Left forelimb (tissue), 1 donor: ENCODE measurements around the gene IDI1.
"Not testable (repeated sequence)": the region's sequence is repeated elsewhere in the genome, so short reads cannot be mapped to it uniquely, and the experiment has no call there.

Experiments
- DNase-seq: peaks from one replicate; pipeline ENCODE4 v3.0.0-alpha.2; 2018; ENCODE audit warnings: low spot score

IDI1 gene

GRCh38 chr10:1048732-1049424 lies at the start of gene IDI1:
IDI1 (minus strand) TSS chr10:1049119; CDS start chr10:1049003, 116 bp downstream.
- peak; percentile 99 for DNase-seq

DNA sequence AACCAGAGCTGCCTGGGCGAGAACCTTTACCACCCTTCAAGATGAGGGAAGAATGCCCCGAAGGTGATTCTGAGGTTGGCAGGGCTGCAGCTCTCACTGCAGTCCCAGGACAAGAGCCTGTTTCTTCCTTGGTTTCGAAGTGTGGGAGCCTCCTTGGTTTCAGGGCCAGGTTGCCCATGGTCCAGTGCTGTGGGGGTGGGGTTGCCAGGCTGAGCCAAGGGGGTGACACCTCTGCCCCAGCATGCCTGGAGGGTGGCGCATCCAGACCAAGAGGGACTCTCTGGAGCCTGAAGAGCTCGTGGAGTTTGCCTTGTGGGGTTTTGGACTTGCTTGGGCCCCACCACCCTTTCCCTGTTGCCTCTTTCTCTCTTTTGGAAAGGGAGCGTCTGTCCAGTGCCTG lies 48.5 kb upstream of the IDI1 start:
- DNase-seq = no peak

DNA sequence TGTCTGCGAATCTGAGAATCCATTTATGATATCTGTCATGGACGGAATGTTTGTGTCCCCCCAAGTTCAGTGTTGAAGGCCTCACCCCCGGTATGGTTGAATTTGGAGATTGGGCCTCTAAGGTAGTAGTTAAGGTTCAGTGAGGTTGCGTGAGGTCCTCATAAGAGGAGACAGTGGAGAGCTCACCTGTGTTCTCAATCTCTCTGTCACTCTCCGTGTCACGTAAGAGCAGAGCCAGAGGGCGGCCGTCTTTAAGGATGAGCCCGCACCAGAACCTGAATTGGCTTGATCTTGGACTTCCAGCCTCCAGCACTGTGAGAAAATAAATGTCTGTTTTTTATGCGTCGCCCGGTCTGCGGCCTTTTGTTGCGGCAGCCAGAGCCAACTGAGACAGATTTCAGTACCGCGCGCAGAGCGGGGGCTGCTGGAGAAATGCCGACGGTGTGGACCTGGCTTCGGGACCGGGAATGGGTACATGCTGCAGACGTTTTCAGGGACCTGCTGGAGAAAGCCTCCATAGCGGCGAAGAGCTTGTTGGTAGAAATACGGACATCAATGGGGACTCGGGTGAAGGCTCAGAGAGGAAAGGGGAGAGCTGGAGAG lies 47.5 kb upstream of the IDI1 start:
- no peak for DNase-seq

DNA sequence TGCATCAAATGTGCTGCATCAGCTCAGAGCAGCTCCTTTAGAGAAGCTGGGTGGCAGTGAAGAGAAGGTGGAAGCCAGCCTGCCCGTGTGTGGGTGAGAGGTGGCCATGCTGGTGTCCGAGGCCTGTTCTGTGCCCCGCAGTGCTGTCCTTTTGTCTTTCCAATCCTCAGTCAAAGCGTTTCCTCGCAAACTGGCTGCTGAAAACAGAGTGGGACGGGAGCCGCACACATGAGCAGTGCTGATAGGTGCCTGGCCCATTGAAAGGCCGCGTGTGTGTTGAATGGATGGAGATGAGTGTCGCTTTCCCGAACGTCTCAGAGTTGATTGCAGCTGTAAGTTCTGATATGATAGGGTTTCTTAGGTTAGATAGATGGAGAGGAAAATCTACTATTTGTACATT lies 46.6 kb upstream of the IDI1 start:
- no peak for DNase-seq

GRCh38 chr10:1094112-1095057 lies 45.5 kb upstream of the IDI1 start:
- DNase-seq = peak; percentile 14

DNA sequence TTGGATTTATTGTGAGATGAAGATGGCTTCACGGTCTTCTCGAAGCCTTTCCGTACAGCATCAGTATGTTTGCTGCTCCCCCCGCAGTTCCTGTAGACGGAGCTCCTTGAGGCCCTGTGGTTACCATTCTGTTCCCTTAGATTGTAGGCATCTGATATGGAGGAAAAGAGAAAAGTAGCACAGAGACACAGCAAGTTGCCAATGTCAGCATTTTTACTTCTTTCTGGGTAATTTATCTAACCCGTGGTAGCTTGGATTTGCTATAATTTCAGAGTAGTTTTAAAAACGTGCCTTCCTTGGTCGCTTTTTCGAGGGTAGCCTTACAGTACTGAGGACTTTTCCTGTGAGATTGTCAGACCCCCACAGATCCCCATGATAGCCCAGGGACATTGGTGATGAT lies 44.8 kb upstream of the IDI1 start:
- DNase-seq = no peak

DNA sequence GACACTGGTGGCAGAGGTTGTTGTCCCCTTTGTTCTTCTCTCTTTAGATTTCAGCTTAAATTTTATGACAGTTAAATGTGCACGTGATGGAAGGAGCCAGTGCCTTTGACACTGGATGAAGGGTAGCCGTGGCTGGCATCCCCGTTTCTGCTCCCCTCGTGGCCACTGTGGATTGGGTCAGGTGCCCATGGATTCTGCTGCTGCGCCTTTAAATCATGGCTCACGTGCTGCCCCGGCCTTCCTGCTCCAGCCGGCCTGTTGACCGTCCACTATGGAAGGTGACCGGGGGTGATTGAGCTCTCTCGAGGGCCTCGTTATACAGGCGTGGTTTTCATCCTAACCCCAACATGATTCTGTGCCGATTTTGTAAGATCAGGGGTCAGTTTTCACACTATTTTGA lies 41.8 kb upstream of the IDI1 start:
- DNase-seq = no peak

- DNase-seq = no peak
These were observed 40.2 kb upstream of the IDI1 start for GRCh38 chr10:1089017-1089689.

- no peak for DNase-seq
These were observed 37.9 kb upstream of the IDI1 start for GRCh38 chr10:1086787-1087186.

DNA sequence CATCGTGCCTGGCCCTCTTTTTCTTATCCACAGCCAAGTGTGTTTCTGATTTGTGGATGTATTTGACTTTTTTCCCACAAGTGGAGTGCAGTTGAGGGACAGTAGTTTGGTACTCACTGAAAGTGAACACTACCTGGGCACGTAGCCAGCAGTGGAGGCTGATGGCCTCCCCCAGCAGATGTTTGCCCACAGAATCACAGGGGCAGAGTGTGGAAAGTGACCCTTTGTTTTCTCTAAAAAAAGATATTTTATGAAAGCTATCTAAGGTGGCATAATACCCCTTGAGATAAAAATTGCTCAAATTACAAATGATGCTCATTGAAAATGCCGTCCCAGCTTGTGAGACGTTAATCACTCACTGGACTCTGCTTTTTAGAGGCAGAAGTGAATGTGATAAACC lies 36.3 kb upstream of the IDI1 start:
- DNase-seq = no peak

GRCh38 chr10:1084011-1084950 lies 35.4 kb upstream of the IDI1 start:
- no peak for DNase-seq

- DNase-seq = no peak
These were observed 34.7 kb upstream of the IDI1 start for GRCh38 chr10:1083581-1083980.

GRCh38 chr10:1078668-1079067 lies 29.7 kb upstream of the IDI1 start:
- no peak for DNase-seq

GRCh38 chr10:1074748-1075308 lies 25.9 kb upstream of the IDI1 start:
- DNase-seq = no peak

DNA sequence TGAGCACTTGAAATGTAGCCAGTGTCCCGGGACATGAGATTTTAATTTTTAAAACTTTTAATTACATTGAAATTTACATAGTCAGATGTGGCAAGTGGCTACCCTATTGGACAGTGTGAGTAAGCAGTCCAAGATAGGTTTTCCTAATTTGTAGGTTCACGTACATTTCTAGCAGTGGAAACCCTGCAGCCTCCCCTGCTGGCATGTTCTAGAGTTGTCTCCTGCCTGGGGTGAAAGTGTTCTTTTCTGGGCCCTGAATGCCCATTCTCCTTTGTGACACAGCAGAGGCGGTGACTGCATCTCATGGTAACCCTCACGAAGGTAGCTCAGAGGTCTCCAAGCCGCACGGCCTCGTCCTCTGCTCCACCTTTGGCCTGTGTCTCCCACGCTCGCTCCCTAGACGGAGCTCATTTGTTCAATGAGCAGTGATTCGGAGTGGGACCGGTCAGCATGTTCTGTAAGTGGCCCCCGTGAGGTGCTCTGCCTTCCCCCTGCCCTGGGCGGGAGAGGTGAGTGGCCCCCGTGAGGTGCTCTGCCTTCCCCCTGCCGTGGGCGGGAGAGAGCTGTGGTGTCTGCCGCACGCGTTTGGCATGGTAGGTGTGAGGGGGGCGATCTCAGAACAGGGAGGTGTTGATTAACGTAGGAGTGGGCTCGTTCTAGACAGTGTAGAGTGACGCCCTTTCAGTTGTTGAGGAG lies 25.3 kb upstream of the IDI1 start:
- no peak for DNase-seq

- no peak for DNase-seq
These were observed 22.0 kb upstream of the IDI1 start for GRCh38 chr10:1070919-1071318.

DNA sequence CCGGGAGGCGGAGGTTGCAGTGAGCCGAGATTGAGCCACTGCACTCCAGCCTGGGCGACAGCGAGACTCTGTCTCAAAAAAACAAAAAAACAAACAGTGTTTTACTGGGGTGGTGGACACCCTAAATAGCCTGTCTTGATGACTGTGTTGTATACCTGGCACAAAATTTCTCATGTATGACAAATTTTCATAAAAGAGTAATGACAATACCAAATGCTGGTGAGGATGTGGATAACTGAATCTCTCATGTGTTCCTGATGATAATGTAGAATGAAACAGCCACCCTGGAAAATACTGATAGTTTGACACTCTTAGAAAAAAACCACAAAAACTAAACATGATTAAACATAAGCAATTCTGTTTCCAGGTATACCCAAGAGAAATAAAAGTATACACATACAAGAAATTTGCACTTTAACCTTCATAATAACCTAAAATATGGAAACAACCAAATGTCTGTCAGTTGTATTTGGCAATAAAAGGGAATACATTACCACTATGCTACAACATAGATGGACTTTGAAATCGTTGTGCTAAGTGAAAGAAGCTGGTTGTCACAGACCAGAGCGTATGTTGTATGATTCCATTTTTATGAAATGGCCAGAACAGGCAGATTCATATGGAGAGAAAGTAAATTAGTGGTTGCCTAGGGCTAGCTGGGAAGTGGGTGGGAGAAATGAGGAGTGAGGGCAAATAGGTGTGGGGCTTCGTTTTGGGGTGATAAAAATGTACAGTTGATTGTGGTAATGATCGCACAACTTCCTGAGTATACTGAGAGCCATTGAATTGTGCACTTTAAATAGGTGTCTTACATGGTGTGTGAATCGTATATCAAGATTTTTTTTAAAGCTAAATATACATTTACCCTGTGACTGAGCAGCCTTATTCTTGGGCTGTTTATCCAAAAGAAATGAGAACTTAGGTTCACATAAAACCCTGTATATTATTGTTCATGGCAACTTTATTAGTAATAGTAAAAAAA lies 19.8 kb upstream of the IDI1 start:
- no peak for DNase-seq

DNA sequence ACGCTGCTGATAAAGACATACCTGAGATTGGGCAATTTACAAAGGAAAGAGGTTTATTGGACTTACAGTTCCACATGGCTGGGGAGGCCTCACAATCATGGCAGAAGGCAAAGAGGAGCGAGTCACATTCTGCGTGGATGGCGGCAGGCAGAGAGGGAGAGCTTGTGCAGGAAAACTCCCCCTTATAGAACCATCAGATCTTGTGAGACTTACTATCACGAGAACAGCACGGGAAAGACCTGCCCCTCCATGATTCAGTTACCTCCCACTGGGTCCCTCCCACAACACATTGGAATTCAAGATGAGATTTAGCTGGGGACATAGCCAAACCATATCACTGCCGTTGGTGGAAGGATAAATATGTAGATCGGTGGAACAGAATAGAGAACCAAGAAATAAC lies 17.8 kb upstream of the IDI1 start:
- not testable (repeated sequence) for DNase-seq

- DNase-seq = no peak
These were observed 16.0 kb upstream of the IDI1 start for GRCh38 chr10:1064964-1065247.
